ENCODE data around the gene GULP1.

Gene GULP1

GRCh38 chr2:188322569-188323551, 31.2 kb downstream of the GULP1 start:
- no peak for DNase-seq (ENCODE audit: low read depth in 2 of 2)

GRCh38 chr2:188324067-188324466, 32.4 kb downstream of the GULP1 start:
- no peak for DNase-seq (ENCODE audit: low read depth in 2 of 2)

GRCh38 chr2:188326290-188326668, 34.6 kb downstream of the GULP1 start:
- no peak for DNase-seq (ENCODE audit: low read depth in 2 of 2)

GRCh38 chr2:188326669-188327301, 35.1 kb downstream of the GULP1 start:
- DNase-seq (ENCODE audit: low read depth in 2 of 2): no peak

GRCh38 chr2:188327518-188328213, 36.0 kb downstream of the GULP1 start:
- DNase-seq (ENCODE audit: low read depth in 2 of 2): no peak

GRCh38 chr2:188328419-188328818, 36.7 kb downstream of the GULP1 start:
- DNase-seq (ENCODE audit: low read depth in 2 of 2): no peak

- DNase-seq (ENCODE audit: low read depth in 2 of 2): no peak
These were observed 38.8 kb downstream of the GULP1 start for GRCh38 chr2:188330316-188331053.

- DNase-seq (ENCODE audit: low read depth in 2 of 2): no peak
These were observed 40.9 kb downstream of the GULP1 start for GRCh38 chr2:188332619-188333018.

- no peak for DNase-seq (ENCODE audit: low read depth in 2 of 2)
These were observed 42.3 kb downstream of the GULP1 start for GRCh38 chr2:188333751-188334524.

GRCh38 chr2:188338463-188338862, 46.8 kb downstream of the GULP1 start:
- DNase-seq (ENCODE audit: low read depth in 2 of 2): no peak

- no peak for DNase-seq (ENCODE audit: low read depth in 2 of 2)
These were observed 48.6 kb downstream of the GULP1 start for GRCh38 chr2:188340257-188340656.

GRCh38 chr2:188345020-188345419, 53.3 kb downstream of the GULP1 start:
- DNase-seq (ENCODE audit: low read depth in 2 of 2): no peak

- DNase-seq (ENCODE audit: low read depth in 2 of 2): no peak
These were observed 53.8 kb downstream of the GULP1 start for GRCh38 chr2:188345426-188345825.

- DNase-seq (ENCODE audit: low read depth in 2 of 2): no peak
These were observed 54.3 kb downstream of the GULP1 start for GRCh38 chr2:188345831-188346458.

GRCh38 chr2:188349019-188349418, 57.3 kb downstream of the GULP1 start:
- DNase-seq (ENCODE audit: low read depth in 2 of 2): no peak

- DNase-seq (ENCODE audit: low read depth in 2 of 2): no peak
These were observed 61.6 kb downstream of the GULP1 start for GRCh38 chr2:188353282-188353681.

- no peak for DNase-seq (ENCODE audit: low read depth in 2 of 2)
These were observed 69.0 kb downstream of the GULP1 start for GRCh38 chr2:188360485-188361263.

- no peak for DNase-seq (ENCODE audit: low read depth in 2 of 2)
These were observed 72.5 kb downstream of the GULP1 start for GRCh38 chr2:188364033-188364630.

- DNase-seq (ENCODE audit: low read depth in 2 of 2): no peak
These were observed 73.5 kb downstream of the GULP1 start for GRCh38 chr2:188365058-188365641.

Data from stimulated activated CD8-positive, alpha-beta memory T cell treated with anti-CD3 and anti-CD28 coated beads, Interleukin-7, amount 100 ng/mL, for 4 hours (primary cell).